K562 (cell line): ENCODE data around the gene CUEDC2. TPM values are rescaled to one million over a fixed set of nuclear protein-coding genes. Genes with fewer than 3 reads are reported as not detected.

Experiments used
- HDGF ChIP-seq: fragments of 450-650 bp; IDR thresholded peaks from 2 replicates; pipeline ENCODE4 v1.6.1; 2016
- KDM1A ChIP-seq, 2 experiments: fragments of 450-650 bp; IDR thresholded peaks; 2 replicates each; pipeline ENCODE4 v1.6.1; 2016; ENCODE audit warnings: mild to moderate bottlenecking in 2 of 2
- MTA1 ChIP-seq: fragments of 450-650 bp; IDR thresholded peaks from 2 replicates; pipeline ENCODE4 v1.6.1; 2017; ENCODE audit warnings: borderline replicate concordance
- MTA2 ChIP-seq: fragments of 450-650 bp; IDR thresholded peaks from 2 replicates; pipeline ENCODE4 v1.6.1; 2016; ENCODE audit warnings: low read depth
- MTF1 ChIP-seq: fragments of 250-450 bp; sonication (Bioruptor Pico); IDR thresholded peaks from 2 replicates; pipeline ENCODE4 v1.9.0; 2021; ENCODE audit warnings: moderate library complexity, mild to moderate bottlenecking, inconsistent platforms, borderline replicate concordance
- POLR2AphosphoS5 ChIP-seq: IDR thresholded peaks from 2 replicates; pipeline ENCODE4 v1.6.1; 2011; ENCODE audit warnings: mild to moderate bottlenecking, low read depth, low read length, moderate library complexity; ENCODE audit not compliant: control insufficient read depth, insufficient read depth
- SNRNP70 ChIP-seq: fragments of 200-400 bp; formaldehyde crosslinking; optimal IDR thresholded peaks from 2 replicates; pipeline ENCODE3; 2017; ENCODE audit warnings: low read depth, low read length
- STAG1 ChIP-seq: sonication (generic); formaldehyde crosslinking; IDR thresholded peaks from 2 replicates; pipeline ENCODE4 v1.5.0; 2020; ENCODE audit warnings: missing genetic modification reagents, borderline replicate concordance
- TCF7 ChIP-seq: sonication (generic); IDR thresholded peaks from 2 replicates; pipeline ENCODE4 v1.6.1; 2016; ENCODE audit warnings: antibody characterized with exemption, borderline replicate concordance
- ZNF175 ChIP-seq: fragments of 200-800 bp; sonication (Bioruptor generic); IDR thresholded peaks from 2 replicates; pipeline ENCODE4 v1.6.1; 2016; ENCODE audit warnings: low read depth, mild to moderate bottlenecking, missing genetic modification characterization, missing compliant biosample characterization
- ZNF239 ChIP-seq: fragments of 250-450 bp; sonication (Bioruptor Pico); IDR thresholded peaks from 2 replicates; pipeline ENCODE4 v1.4.0; 2020; ENCODE audit warnings: mild to moderate bottlenecking
- ZNF24 ChIP-seq: fragments of 450-650 bp; IDR thresholded peaks from 2 replicates; pipeline ENCODE4 v1.6.1; 2016
- ZNF274 ChIP-seq: IDR thresholded peaks from 2 replicates; pipeline ENCODE4 v1.6.1; 2011; ENCODE audit warnings: low read depth, mild to moderate bottlenecking, low read length, moderate library complexity, borderline replicate concordance
- ZNF507 ChIP-seq: conservative IDR thresholded peaks from 2 replicates; pipeline ENCODE4 v1.6.1; 2017; ENCODE audit warnings: missing genetic modification characterization, missing compliant biosample characterization
- polyA plus RNA-seq, 8 experiments: library from polyadenylated mRNA; depleted of rRNA in 4 of 8; stranded (reverse) in 5 of 8; unstranded in 3 of 8; fragments of >200 nt; fragmentation: Nextera tagmentation in 2 of 8; fragmentation: Illumina TruSeq in 1 of 8; extraction: Ambion mirVana in 2 of 8; extraction: Trizol in 1 of 8; gene quantifications; 2 replicates each; pipeline versions ENCODE4 v1.2.1 to v1.2.3, GENCODE V29; 2011 to 2014; ENCODE audit warnings: inconsistent platforms in 1 of 8, missing spikeins in 1 of 8
- total RNA-seq, 7 experiments: library from RNA; depleted of rRNA in 6 of 7; stranded (reverse); fragments of >200 nt in 6 of 7; fragmentation: Illumina TruSeq in 2 of 7; extraction: Trizol in 2 of 7; gene quantifications; 2 replicates each; pipeline versions ENCODE4 v1.2.1 to v1.2.3, GENCODE V29; 2011 to 2021; ENCODE audit warnings: low replicate concordance in 1 of 7
- TF ChIP-seq, protein P1 (sequence below), 2 experiments: fragments of 450-650 bp in 1 of 2; sonication (generic) in 1 of 2; formaldehyde crosslinking; conservative IDR thresholded peaks; 2 replicates each; pipeline versions ENCODE4 v1.4.0 to v1.8.1; 2020 to 2022; ENCODE audit warnings: mild to moderate bottlenecking in 1 of 2, missing genetic modification reagents in 1 of 2
- TF ChIP-seq, protein P2 (sequence below): IDR thresholded peaks from 3 replicates; pipeline ENCODE4 v1.6.1; 2011; ENCODE audit warnings: borderline replicate concordance, mild to moderate bottlenecking, moderate library complexity; ENCODE audit not compliant: insufficient read length; ENCODE audit errors: extremely low read depth
- TF ChIP-seq, protein P3 (sequence below): fragments of 450-650 bp; IDR thresholded peaks from 2 replicates; pipeline ENCODE4 v1.6.1; 2018; ENCODE audit warnings: mild to moderate bottlenecking, low read depth; ENCODE audit not compliant: partially characterized antibody
- TF ChIP-seq, protein P4 (sequence below): fragments of 450-650 bp; IDR thresholded peaks from 2 replicates; pipeline ENCODE4 v1.7.0; 2016; ENCODE audit warnings: borderline replicate concordance
- TF ChIP-seq, protein P5 (sequence below): sonication (generic); formaldehyde crosslinking; IDR thresholded peaks from 2 replicates; pipeline ENCODE4 v1.8.1; 2023; ENCODE audit warnings: mild to moderate bottlenecking, missing genetic modification reagents

The CUEDC2 gene
- total and polyA plus RNA-seq, 9 of the 15 experiments (the other 6 are each of a cell fraction or from before 2014, with no cell fraction given) = 8.5 to 48.9 (median 27.4) TPM

DNA sequence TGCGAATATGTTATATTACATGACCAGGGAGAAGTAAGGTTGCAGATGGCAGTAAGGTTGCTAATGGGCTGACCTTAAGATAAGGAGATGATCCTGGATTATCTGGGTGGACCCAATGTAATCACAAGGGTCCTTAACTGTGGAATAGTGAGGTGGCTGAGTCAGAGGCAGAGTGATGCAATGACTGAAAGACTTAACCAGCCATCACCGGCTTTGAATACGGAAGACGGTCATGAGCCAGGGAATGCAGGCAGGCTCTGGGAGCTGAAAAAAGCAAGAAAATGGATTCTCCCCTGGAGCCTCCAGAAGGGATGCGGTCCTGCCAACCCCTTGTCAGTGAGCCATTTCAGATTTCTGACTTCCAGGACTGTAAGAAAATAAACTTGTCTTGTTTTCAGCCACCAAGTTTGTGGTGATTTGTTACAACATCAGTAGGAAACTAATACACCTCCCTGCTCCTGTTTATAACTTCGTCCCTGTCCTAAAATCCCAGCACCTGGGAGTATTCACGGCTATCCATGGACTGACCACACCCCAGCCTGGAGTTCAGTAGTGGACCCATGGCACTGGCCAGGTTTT is 23.6 kb upstream of the CUEDC2 start (continued):
- TF ChIP-seq, protein P1, sequence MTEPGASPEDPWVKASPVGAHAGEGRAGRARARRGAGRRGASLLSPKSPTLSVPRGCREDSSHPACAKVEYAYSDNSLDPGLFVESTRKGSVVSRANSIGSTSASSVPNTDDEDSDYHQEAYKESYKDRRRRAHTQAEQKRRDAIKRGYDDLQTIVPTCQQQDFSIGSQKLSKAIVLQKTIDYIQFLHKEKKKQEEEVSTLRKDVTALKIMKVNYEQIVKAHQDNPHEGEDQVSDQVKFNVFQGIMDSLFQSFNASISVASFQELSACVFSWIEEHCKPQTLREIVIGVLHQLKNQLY (CRISPR knock-in tag; conservative IDR thresholded peaks at IDR 0.05) = no peak
- TF ChIP-seq ZNF239 (CRISPR knock-in tag) = peak; percentile 66
- TF ChIP-seq POLR2AphosphoS5 = no peak
- no peak for TF ChIP-seq STAG1 (CRISPR knock-in tag)
- TF ChIP-seq SNRNP70 = no peak
- no peak for TF ChIP-seq ZNF274
- peak; percentile 84 for TF ChIP-seq MTA1
- TF ChIP-seq, protein P2, sequence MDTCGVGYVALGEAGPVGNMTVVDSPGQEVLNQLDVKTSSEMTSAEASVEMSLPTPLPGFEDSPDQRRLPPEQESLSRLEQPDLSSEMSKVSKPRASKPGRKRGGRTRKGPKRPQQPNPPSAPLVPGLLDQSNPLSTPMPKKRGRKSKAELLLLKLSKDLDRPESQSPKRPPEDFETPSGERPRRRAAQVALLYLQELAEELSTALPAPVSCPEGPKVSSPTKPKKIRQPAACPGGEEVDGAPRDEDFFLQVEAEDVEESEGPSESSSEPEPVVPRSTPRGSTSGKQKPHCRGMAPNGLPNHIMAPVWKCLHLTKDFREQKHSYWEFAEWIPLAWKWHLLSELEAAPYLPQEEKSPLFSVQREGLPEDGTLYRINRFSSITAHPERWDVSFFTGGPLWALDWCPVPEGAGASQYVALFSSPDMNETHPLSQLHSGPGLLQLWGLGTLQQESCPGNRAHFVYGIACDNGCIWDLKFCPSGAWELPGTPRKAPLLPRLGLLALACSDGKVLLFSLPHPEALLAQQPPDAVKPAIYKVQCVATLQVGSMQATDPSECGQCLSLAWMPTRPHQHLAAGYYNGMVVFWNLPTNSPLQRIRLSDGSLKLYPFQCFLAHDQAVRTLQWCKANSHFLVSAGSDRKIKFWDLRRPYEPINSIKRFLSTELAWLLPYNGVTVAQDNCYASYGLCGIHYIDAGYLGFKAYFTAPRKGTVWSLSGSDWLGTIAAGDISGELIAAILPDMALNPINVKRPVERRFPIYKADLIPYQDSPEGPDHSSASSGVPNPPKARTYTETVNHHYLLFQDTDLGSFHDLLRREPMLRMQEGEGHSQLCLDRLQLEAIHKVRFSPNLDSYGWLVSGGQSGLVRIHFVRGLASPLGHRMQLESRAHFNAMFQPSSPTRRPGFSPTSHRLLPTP = no peak
- TF ChIP-seq ZNF175 (CRISPR knock-in tag) = peak; percentile 95
- no peak for TF ChIP-seq ZNF507 (tag)
- TF ChIP-seq, protein P3, sequence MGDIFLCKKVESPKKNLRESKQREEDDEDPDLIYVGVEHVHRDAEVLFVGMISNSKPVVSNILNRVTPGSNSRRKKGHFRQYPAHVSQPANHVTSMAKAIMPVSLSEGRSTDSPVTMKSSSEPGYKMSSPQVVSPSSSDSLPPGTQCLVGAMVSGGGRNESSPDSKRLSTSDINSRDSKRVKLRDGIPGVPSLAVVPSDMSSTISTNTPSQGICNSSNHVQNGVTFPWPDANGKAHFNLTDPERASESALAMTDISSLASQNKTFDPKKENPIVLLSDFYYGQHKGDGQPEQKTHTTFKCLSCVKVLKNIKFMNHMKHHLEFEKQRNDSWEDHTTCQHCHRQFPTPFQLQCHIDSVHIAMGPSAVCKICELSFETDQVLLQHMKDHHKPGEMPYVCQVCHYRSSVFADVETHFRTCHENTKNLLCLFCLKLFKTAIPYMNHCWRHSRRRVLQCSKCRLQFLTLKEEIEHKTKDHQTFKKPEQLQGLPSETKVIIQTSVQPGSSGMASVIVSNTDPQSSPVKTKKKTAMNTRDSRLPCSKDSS = no peak
- TF ChIP-seq MTF1 = no peak
- no peak for TF ChIP-seq TCF7
- TF ChIP-seq, protein P4, sequence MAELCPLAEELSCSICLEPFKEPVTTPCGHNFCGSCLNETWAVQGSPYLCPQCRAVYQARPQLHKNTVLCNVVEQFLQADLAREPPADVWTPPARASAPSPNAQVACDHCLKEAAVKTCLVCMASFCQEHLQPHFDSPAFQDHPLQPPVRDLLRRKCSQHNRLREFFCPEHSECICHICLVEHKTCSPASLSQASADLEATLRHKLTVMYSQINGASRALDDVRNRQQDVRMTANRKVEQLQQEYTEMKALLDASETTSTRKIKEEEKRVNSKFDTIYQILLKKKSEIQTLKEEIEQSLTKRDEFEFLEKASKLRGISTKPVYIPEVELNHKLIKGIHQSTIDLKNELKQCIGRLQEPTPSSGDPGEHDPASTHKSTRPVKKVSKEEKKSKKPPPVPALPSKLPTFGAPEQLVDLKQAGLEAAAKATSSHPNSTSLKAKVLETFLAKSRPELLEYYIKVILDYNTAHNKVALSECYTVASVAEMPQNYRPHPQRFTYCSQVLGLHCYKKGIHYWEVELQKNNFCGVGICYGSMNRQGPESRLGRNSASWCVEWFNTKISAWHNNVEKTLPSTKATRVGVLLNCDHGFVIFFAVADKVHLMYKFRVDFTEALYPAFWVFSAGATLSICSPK = no peak
- no peak for TF ChIP-seq HDGF
- 0 out of 2 replicates have a peak, but pooled peaks have one; percentile 30 for TF ChIP-seq MTA2
- TF ChIP-seq KDM1A (IDR thresholded peaks at IDR 0.05) = no peak
- 0 out of 2 replicates have a peak, but pooled peaks have one; percentile 45 for TF ChIP-seq ZNF24
- TF ChIP-seq, protein P5, sequence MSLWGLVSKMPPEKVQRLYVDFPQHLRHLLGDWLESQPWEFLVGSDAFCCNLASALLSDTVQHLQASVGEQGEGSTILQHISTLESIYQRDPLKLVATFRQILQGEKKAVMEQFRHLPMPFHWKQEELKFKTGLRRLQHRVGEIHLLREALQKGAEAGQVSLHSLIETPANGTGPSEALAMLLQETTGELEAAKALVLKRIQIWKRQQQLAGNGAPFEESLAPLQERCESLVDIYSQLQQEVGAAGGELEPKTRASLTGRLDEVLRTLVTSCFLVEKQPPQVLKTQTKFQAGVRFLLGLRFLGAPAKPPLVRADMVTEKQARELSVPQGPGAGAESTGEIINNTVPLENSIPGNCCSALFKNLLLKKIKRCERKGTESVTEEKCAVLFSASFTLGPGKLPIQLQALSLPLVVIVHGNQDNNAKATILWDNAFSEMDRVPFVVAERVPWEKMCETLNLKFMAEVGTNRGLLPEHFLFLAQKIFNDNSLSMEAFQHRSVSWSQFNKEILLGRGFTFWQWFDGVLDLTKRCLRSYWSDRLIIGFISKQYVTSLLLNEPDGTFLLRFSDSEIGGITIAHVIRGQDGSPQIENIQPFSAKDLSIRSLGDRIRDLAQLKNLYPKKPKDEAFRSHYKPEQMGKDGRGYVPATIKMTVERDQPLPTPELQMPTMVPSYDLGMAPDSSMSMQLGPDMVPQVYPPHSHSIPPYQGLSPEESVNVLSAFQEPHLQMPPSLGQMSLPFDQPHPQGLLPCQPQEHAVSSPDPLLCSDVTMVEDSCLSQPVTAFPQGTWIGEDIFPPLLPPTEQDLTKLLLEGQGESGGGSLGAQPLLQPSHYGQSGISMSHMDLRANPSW = no peak
